ENCODE results near the gene PALD1.
A peak's percentile ranks its signal among the peaks of the same experiment; 100 is the strongest.

Gene PALD1

DNA sequence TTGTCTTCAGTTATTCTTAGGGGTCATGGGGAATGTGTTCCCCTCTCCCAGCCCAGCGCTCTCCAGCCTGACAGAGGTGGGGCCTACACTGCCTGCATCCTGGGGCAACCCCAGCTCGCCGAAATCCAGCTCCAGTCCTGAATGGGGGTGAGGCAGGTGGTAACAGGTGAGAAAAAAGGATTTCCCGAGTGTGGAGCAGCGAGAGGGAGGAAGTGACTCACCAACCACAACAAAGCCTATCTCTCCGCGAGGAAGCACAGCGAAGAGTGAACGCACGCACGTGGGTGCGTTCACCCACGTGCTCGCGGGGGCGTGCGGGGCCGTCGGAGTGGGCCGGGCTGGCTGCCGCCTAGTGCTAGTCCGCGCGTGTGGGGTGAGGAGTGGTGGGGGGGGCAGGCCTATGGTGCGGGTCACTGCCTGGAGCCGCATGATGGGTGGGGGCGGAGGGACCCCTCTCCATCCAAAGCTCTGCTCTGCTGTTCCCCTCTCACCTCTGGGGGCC lies 855 bp upstream of the PALD1 start:
- H3K27ac ChIP-seq (replicated peaks) = peak overlapping the region; percentile 50
- H3K27me3 ChIP-seq (ENCODE audit: insufficient read depth, poor library complexity, severe bottlenecking) = no peaks in the 10 kb centered on the region
- peak overlapping the region; percentile 51 for H3K4me3 ChIP-seq (replicated peaks; ENCODE audit: insufficient read depth, low read length)
- DNase-seq (ENCODE audit: low read depth in 1 of 2, low spot score in 1 of 2) = peak; percentile 62 to 67
- TF ChIP-seq, protein P1, sequence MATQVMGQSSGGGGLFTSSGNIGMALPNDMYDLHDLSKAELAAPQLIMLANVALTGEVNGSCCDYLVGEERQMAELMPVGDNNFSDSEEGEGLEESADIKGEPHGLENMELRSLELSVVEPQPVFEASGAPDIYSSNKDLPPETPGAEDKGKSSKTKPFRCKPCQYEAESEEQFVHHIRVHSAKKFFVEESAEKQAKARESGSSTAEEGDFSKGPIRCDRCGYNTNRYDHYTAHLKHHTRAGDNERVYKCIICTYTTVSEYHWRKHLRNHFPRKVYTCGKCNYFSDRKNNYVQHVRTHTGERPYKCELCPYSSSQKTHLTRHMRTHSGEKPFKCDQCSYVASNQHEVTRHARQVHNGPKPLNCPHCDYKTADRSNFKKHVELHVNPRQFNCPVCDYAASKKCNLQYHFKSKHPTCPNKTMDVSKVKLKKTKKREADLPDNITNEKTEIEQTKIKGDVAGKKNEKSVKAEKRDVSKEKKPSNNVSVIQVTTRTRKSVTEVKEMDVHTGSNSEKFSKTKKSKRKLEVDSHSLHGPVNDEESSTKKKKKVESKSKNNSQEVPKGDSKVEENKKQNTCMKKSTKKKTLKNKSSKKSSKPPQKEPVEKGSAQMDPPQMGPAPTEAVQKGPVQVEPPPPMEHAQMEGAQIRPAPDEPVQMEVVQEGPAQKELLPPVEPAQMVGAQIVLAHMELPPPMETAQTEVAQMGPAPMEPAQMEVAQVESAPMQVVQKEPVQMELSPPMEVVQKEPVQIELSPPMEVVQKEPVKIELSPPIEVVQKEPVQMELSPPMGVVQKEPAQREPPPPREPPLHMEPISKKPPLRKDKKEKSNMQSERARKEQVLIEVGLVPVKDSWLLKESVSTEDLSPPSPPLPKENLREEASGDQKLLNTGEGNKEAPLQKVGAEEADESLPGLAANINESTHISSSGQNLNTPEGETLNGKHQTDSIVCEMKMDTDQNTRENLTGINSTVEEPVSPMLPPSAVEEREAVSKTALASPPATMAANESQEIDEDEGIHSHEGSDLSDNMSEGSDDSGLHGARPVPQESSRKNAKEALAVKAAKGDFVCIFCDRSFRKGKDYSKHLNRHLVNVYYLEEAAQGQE (IDR thresholded peaks at IDR 0.05; ENCODE audit: insufficient replicate concordance, low read depth) = no peak
- TF ChIP-seq SPI1 (IDR thresholded peaks at IDR 0.05; ENCODE audit: borderline replicate concordance, low read depth) = peak; percentile 71

DNA sequence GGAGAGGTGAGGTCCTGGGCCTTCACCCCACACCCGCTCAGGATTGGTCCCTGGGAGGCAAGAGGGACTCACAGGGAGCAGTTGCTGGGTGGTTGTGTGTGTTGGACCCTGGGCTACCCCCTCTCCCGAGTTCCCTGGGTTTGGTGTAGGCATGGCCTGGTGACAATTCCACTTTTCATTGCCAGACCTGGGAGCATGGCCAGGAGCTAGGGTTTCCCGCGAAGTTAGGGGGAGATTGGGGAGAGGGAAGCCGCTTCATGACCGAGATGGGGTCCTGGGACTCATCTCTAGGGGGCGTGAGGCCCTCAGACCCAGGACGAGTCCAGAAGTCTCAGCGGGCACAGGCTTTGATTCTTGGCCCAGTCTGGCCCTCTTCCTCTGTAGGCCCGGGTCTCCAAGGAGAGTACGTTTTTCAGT lies 606 bp downstream of the PALD1 start:
- peak overlapping the region; percentile 51 for H3K4me3 ChIP-seq (replicated peaks; ENCODE audit: insufficient read depth, low read length)
- peak overlapping the region; percentile 56 for H3K27ac ChIP-seq (replicated peaks)
- TF ChIP-seq, protein P1 (IDR thresholded peaks at IDR 0.05; ENCODE audit: insufficient replicate concordance, low read depth) = no peak
- TF ChIP-seq SPI1 (IDR thresholded peaks at IDR 0.05; ENCODE audit: borderline replicate concordance, low read depth) (no peak), POLR2AphosphoS5 (IDR thresholded peaks at IDR 0.05; ENCODE audit: low read depth) (no peak), CTCF (IDR thresholded peaks at IDR 0.05; ENCODE audit: insufficient read depth, low read length) (no peak), GABPA (IDR thresholded peaks at IDR 0.05; ENCODE audit: low read depth) (no peak)
- no peaks in the 10 kb centered on the region for H3K27me3 ChIP-seq (ENCODE audit: insufficient read depth, poor library complexity, severe bottlenecking)
- DNase-seq (ENCODE audit: low read depth in 1 of 2, low spot score in 1 of 2) = no peak

DNA sequence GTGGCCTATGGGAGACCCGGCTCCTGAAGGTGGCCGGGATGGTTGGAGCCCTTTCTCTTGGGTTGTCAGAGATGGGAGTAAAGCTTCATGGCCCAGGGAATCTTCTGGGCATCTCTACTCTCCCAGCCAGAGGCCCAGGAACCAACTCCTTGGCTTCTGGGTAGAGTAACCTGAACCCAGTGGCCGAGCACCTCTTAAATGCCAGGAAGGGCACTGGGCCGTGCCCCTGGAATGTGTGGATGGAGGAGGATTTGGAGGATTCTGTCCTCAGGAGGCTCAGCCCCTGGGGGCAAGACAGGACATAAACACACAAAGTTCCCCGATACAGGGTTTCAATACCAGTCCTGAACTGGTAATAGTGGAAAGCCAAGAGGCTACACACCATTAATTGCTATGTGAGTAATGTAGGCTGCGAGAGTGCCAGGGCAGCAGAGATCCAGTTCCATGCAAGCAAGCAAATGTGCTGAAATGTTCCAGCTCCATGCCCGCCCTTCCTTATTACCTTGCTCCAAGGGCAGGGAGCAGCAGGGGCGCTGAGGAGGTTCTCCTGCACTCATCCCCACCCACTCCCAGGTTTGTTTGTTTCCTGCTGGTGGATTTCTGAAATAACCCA lies 1.2 kb downstream of the PALD1 start:
- no peak for DNase-seq (ENCODE audit: low read depth in 1 of 2, low spot score in 1 of 2)
- Histone ChIP-seq H3K27ac (replicated peaks) (peak overlapping the region; percentile 56), H3K4me3 (replicated peaks; ENCODE audit: insufficient read depth, low read length) (peak overlapping the region; percentile 51), H3K27me3 (ENCODE audit: insufficient read depth, poor library complexity, severe bottlenecking) (no peaks in the 10 kb centered on the region)
- TF ChIP-seq POLR2AphosphoS5 (IDR thresholded peaks at IDR 0.05; ENCODE audit: low read depth) (no peak), SPI1 (IDR thresholded peaks at IDR 0.05; ENCODE audit: borderline replicate concordance, low read depth) (no peak), CTCF (IDR thresholded peaks at IDR 0.05; ENCODE audit: insufficient read depth, low read length) (no peak), GABPA (IDR thresholded peaks at IDR 0.05; ENCODE audit: low read depth) (no peak)
- TF ChIP-seq, protein P1 (IDR thresholded peaks at IDR 0.05; ENCODE audit: insufficient replicate concordance, low read depth) = no peak

Data from HL-60 (cell line).